ENCODE data around the gene C15orf39.
"Not testable (repeated sequence)": the region's sequence is repeated elsewhere in the genome, so short reads cannot be mapped to it uniquely, and the experiment has no call there.

Gene C15orf39

DNA sequence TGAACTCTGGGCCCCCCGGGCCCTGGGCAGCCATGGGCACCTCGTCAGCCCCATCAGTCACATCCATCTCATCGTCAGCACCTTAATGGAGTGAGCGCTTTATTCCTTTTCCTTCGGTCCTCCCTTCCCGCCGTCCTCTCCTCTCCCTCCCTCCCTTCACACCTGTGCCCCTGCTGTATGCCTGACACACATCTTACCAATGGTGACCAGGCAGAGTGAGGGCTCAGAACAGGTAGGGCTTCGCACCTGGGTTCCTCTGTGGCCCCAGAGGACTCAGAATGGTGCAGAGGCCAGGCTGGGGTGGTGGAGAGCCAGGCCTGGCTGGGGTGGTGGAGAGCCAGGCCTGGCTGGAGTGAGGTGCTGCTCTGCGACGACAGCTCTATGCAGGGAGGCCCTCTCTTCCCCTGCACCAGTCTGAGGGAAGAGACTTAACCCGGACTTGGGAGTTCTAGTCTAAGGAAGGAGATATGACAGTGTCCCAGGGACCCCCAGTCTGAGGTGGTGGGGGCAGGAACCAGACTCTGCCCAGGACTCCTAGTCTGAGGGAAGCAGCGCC, 11.6 kb downstream of the C15orf39 start:
- no peak for DNase-seq (ENCODE audit: low read depth)
- no peak for TF ChIP-seq CTCF (IDR thresholded peaks at IDR 0.05; ENCODE audit: control insufficient read depth, extremely low read depth, insufficient read depth)
- H3K4me3 ChIP-seq (ENCODE audit: low read depth, low read length), result no peak overlapping the region

DNA sequence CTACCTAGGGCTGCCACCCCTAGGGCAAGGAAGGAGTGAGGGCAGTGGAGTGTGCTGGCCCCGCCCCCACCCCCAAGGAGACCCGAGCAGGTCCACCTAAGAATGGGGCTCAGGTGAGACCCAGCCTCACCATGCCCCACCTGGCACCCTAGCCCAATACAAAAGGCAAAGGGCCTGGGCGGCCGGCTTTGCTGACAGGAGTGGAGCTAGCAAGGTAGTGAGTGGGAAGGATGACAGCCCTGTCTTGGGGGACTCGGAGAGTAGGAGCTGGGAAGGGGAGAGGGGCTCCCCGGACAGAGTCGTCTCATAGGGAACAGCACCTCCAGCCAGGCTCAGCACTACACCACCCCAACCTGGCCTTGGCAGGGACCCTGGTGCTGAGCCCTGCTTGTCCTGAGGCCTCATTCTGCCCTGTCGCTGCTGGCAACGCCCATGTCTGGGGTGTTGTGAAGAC, 12.1 kb downstream of the C15orf39 start:
- DNase-seq (ENCODE audit: low read depth), result no peak
- TF ChIP-seq CTCF (IDR thresholded peaks at IDR 0.05; ENCODE audit: control insufficient read depth, extremely low read depth, insufficient read depth), result no peak
- no peak overlapping the region for H3K4me3 ChIP-seq (ENCODE audit: low read depth, low read length)

- TF ChIP-seq CTCF (IDR thresholded peaks at IDR 0.05; ENCODE audit: control insufficient read depth, extremely low read depth, insufficient read depth), result no peak
- H3K4me3 ChIP-seq (ENCODE audit: low read depth, low read length), result no peak overlapping the region
- no peak for DNase-seq (ENCODE audit: low read depth)
Measured at GRCh38 chr15:75214293-75215096, 12.8 kb downstream of the C15orf39 start.

- no peak for TF ChIP-seq CTCF (IDR thresholded peaks at IDR 0.05; ENCODE audit: control insufficient read depth, extremely low read depth, insufficient read depth)
- no peak for DNase-seq (ENCODE audit: low read depth)
- no peak overlapping the region for H3K4me3 ChIP-seq (ENCODE audit: low read depth, low read length)
Measured at GRCh38 chr15:75215107-75216004, 13.7 kb downstream of the C15orf39 start.

DNA sequence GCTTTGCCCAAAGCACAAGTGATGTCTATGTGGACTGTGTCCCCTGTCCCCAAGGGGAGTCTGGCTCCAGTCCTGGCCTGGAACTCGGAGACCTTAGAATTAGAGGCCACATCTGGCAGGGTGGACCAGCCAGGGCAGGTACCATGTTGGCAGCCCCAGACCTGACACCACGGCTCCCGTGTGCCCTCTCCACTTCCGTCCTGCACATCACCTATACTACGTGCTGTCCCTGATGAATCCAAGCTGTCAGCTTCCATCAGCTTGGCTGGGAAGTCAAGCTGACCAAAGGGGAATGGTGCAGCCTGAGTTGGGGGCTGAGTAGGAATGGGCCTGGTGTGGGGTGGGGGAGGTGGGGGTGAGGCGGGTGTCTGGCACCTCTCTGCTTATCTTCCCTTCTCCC, 15.3 kb downstream of the C15orf39 start:
- no peak for TF ChIP-seq CTCF (IDR thresholded peaks at IDR 0.05; ENCODE audit: control insufficient read depth, extremely low read depth, insufficient read depth)
- no peak for DNase-seq (ENCODE audit: low read depth)
- no peak overlapping the region for H3K4me3 ChIP-seq (ENCODE audit: low read depth, low read length)

DNA sequence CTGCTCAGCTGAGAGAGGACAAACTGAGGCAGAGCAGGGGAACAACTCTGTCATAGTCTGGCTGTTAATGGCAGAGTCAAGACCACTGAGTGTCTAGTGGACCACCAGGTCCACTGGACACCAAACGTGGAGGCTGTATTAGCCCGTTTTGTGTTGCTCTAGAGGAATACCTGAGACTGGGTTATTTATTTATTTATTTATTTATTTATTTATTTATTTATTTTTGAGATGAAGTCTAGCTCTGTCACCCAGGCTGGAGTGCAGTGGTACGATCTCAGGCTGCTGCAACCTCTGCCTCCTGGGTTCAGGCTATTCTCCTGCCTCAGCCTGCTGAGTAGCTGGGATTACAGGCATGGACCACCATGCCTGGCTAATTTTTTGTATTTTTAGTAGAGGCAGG, 15.9 kb downstream of the C15orf39 start:
- not testable (repeated sequence) for DNase-seq (ENCODE audit: low read depth); H3K4me3 ChIP-seq (ENCODE audit: low read depth, low read length)

- H3K4me3 ChIP-seq (ENCODE audit: low read depth, low read length); DNase-seq (ENCODE audit: low read depth): not testable (repeated sequence)
Measured at GRCh38 chr15:75219507-75219929, 17.8 kb downstream of the C15orf39 start.

Measured in LNCaP clone FGC (cell line).